Hepatocyte (in vitro differentiated cells): ENCODE measurements around the gene TENM4. TPM values are rescaled to one million over a fixed set of nuclear protein-coding genes. Genes with fewer than 3 reads are reported as not detected.

Experiments
- DNase-seq: peaks from one replicate; pipeline ENCODE4 v3.0.0-alpha.2; 2016; ENCODE audit warnings: low spot score
- H2AFZ ChIP-seq: fragments of 200-600 bp; sonication (generic); 2 replicates; pipeline ENCODE4 v1.6.0; 2016; ENCODE audit warnings: antibody characterized with exemption, mild to moderate bottlenecking
- H3K27ac ChIP-seq: fragments of 200-600 bp; sonication (generic); 2 replicates; pipeline ENCODE4 v1.5.1; 2016; ENCODE audit warnings: mild to moderate bottlenecking
- H3K27me3 ChIP-seq: fragments of 200-600 bp; sonication (generic); 2 replicates; pipeline ENCODE4 v1.6.1; 2016
- H3K36me3 ChIP-seq: fragments of 200-600 bp; sonication (generic); replicated peaks from 2 replicates; pipeline ENCODE4 v1.5.1; 2016; ENCODE audit warnings: low read depth; ENCODE audit not compliant: insufficient read depth
- H3K4me1 ChIP-seq: fragments of 200-600 bp; sonication (generic); 2 replicates; pipeline ENCODE4 v1.5.1; 2016; ENCODE audit warnings: mild to moderate bottlenecking, moderate library complexity; ENCODE audit not compliant: insufficient read depth
- H3K4me2 ChIP-seq: fragments of 200-600 bp; sonication (generic); 2 replicates; pipeline ENCODE4 v1.6.0; 2016
- H3K4me3 ChIP-seq: fragments of 200-600 bp; sonication (generic); 2 replicates; pipeline ENCODE4 v1.5.1; 2016; ENCODE audit warnings: mild to moderate bottlenecking
- H3K79me2 ChIP-seq: fragments of 200-600 bp; sonication (generic); 2 replicates; pipeline ENCODE4 v1.6.0; 2017; ENCODE audit warnings: mild to moderate bottlenecking
- H3K9me2 ChIP-seq: fragments of 200-600 bp; sonication (generic); replicated peaks from 2 replicates; pipeline ENCODE4 v1.6.0; 2017; ENCODE audit warnings: mild to moderate bottlenecking; ENCODE audit not compliant: insufficient read depth
- H3K9me3 ChIP-seq: fragments of 200-600 bp; sonication (generic); 2 replicates; pipeline ENCODE4 v1.5.1; 2016; ENCODE audit warnings: low read depth, mild to moderate bottlenecking
- H4K20me1 ChIP-seq: fragments of 200-600 bp; sonication (generic); 2 replicates; pipeline ENCODE4 v1.6.0; 2016; ENCODE audit warnings: mild to moderate bottlenecking; ENCODE audit not compliant: insufficient read depth, poor library complexity, severe bottlenecking
- CTCF ChIP-seq: fragments of 200-600 bp; sonication (generic); IDR thresholded peaks from 2 replicates; pipeline ENCODE4 v1.5.1; 2016; ENCODE audit warnings: antibody characterized with exemption, mild to moderate bottlenecking; ENCODE audit not compliant: poor library complexity
- EZH2 ChIP-seq: fragments of 200-600 bp; sonication (generic); IDR thresholded peaks from 2 replicates; pipeline ENCODE4 v1.6.1; 2016; ENCODE audit warnings: antibody characterized with exemption, mild to moderate bottlenecking, borderline replicate concordance
- EZH2phosphoT487 ChIP-seq: fragments of 200-600 bp; sonication (generic); IDR thresholded peaks from one replicate; pipeline ENCODE4 v1.6.1; 2018; ENCODE audit warnings: antibody characterized with exemption, mild to moderate bottlenecking, low read depth, moderate library complexity; ENCODE audit not compliant: unreplicated experiment, severe bottlenecking
- WGBS: methylation state at CpG from one replicate; pipeline ENCODE4 v1.1.6; 2016; ENCODE audit warnings: low lambda C conversion rate; ENCODE audit errors: missing lambda C conversion rate; 5-methylcytosine and 5-hydroxymethylcytosine counted together
- polyA plus RNA-seq: library from polyadenylated mRNA; unstranded; fragments of >200 nt; fragmentation: Nextera tagmentation; extraction: Ambion mirVana; gene quantifications from 2 replicates; pipeline ENCODE4 v1.2.1, GENCODE V29; 2016
- total RNA-seq: library from RNA; depleted of rRNA; stranded (reverse); fragments of >200 nt; gene quantifications from 2 replicates; pipeline ENCODE4 v1.2.3, GENCODE V29; 2014

TENM4 gene
- total and polyA plus RNA-seq, 2 experiments from 2014 or later: 18.4 to 18.7 TPM

GRCh38 chr11:78961247-78961646 lies 479.6 kb downstream of the TENM4 start:
- H3K9me3 ChIP-seq: no peaks in the 10 kb centered on the region
- no peak overlapping the region for H3K27ac ChIP-seq
- no peaks in the 10 kb centered on the region for H3K9me2 ChIP-seq
- WGBS: 44% methylated on average over 3 of the region's 3 CpGs
- TF ChIP-seq CTCF (peak; percentile 48), EZH2phosphoT487 (no peak), EZH2 (no peak)
- no peaks in the 10 kb centered on the region for H3K36me3 ChIP-seq
- H3K4me3 ChIP-seq: no peak overlapping the region
- peak overlapping the region; percentile 73 for H3K4me2 ChIP-seq
- no peaks in the 10 kb centered on the region for H3K27me3 ChIP-seq
- DNase-seq: peak; percentile 57
- no peaks in the 10 kb centered on the region for H4K20me1 ChIP-seq
- H3K79me2 ChIP-seq: no peaks in the 10 kb centered on the region
- peaks cover 14% of the 10 kb centered on the region for H3K4me1 ChIP-seq
- H2AFZ ChIP-seq: no peak overlapping the region

DNA sequence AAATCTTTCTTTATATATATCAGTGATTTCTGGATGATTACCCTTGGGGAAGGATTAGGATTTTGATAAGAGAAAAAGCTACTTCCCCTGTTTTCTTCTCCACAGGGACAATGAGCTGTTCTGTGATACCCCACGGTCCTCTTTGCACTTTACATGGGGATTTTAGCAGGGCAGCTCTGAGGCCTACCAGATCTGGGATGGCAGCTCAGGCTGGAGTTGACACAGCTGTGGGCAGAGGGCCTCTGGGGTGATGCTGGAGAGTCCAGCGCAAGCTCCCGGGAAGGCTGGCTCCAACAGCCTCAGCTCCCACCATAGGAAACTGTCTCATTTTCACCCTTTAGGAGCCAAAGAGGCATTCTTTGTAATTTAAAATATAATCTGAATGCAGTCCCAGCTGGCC lies 482.4 kb downstream of the TENM4 start:
- Histone ChIP-seq H3K9me2 (no peaks in the 10 kb centered on the region), H2AFZ (no peak overlapping the region), H3K79me2 (no peaks in the 10 kb centered on the region), H3K4me1 (peaks cover 14% of the 10 kb centered on the region), H3K27ac (peak overlapping the region; percentile 5), H3K4me3 (no peak overlapping the region), H3K36me3 (no peaks in the 10 kb centered on the region), H3K9me3 (no peaks in the 10 kb centered on the region), H3K27me3 (no peaks in the 10 kb centered on the region), H3K4me2 (no peak overlapping the region), H4K20me1 (no peaks in the 10 kb centered on the region)
- TF ChIP-seq EZH2phosphoT487: no peak
- no peak for TF ChIP-seq CTCF
- TF ChIP-seq EZH2: no peak
- DNase-seq: no peak
- 70% methylated on average over 3 of the region's 3 CpGs for WGBS

DNA sequence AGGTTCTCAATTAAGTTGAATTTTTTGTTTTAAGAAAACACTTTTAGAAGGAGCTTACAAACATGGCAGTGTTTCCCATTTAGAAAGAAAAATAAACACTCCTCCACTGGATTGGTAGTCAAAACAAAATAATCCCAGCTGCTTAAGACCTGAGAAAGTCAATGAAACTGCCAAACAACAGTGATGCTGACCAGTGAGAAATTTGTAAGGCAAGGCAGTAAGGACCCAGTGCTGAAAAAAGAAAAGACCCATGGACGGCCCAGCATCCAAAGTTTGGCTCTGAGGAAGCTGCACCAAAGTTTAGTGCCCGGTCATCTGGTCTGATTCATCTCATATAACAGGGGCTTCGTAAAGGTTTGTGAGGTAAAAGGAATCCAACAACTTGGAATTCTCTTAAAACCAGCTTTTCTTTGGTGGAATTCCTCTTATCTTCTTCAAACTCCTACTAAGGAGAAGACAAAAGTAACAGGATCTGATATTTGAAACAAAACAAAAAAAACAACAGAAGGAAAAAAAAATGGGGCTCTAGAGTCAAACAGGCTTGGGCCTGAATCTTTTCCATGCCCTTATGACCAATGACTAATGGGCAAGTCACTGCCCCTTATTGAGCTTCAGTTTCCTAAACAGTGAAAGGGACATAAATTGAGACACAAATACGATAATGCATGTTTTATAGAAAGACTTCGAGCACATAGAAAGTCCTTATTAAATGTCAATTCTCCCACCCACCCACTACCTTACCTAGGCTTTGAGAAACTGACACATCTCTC lies 483.2 kb downstream of the TENM4 start:
- Histone ChIP-seq H3K9me3 (no peaks in the 10 kb centered on the region), H3K27me3 (no peaks in the 10 kb centered on the region), H3K79me2 (no peaks in the 10 kb centered on the region), H3K4me2 (no peak overlapping the region), H3K4me1 (peaks cover 9% of the 10 kb centered on the region), H2AFZ (no peak overlapping the region), H3K4me3 (no peak overlapping the region), H3K27ac (peak overlapping the region; percentile 23), H3K9me2 (no peaks in the 10 kb centered on the region), H4K20me1 (no peaks in the 10 kb centered on the region), H3K36me3 (no peaks in the 10 kb centered on the region)
- 63% methylated on average over 5 of the region's 5 CpGs for WGBS
- no peak for DNase-seq
- TF ChIP-seq EZH2 (no peak), CTCF (no peak), EZH2phosphoT487 (no peak)
